MM.1S (cell line): ENCODE results near the gene KCNMA1.

Experiments used
- EZH2 ChIP-seq: fragments of 300-600 bp; sonication (generic); optimal IDR thresholded peaks from 2 replicates; pipeline ENCODE3; 2017; ENCODE audit warnings: low read depth, mild to moderate bottlenecking, antibody characterized with exemption, low read length, mixed read lengths
- EZH2phosphoT487 ChIP-seq: fragments of 300-600 bp; sonication (generic); IDR thresholded peaks from 2 replicates; pipeline ENCODE4 v1.6.1; 2018; ENCODE audit warnings: antibody characterized with exemption, low read length
- TF ChIP-seq, protein P1 (sequence below): fragments of 300-600 bp; sonication (generic); IDR thresholded peaks from 2 replicates; pipeline ENCODE4 v1.5.1; 2016; ENCODE audit warnings: antibody characterized with exemption, low read length, mixed read lengths

DNA sequence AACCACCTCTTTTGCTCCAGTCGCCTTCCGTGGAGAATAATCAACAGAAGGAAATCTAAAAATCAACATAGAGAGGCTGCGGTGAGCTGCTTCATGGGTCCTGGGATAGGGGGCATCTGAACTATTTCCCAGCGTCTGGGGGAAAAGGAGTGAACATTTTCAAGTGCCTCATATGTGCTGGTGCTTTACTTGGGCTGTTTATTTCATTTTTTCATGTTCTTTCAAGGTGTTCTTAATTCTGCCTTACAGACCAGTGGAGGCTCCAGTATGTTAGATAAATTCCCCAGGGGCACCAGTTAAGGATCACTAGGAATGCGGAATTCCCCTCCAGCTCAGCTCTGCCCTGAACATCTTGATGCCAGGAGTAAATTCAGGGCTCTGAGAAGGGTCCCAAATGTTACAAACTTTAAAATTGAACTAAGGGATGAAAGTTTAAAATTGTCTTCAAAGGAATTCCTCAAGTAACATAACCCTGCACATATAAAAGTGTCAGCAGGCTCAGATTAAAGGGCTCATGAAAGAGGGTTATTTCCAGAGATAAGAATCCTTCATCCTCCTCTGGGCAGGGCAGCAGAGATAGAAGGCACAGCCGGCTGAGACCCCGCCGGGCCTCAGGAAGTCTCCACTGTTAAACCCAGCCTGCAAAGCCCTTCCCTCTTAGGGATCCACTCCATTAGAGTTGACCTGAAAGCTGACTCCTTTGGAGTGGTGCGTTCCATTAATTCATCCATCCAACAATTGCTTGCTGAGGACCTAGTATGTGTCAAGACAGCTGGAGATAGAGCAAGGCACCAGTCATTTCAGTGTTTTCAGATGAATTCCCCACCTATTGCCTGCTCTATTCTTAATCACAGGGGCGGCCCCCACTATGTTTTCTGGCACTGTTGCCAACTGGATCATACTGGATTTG, 345.8 kb downstream of the KCNMA1 start:
- TF ChIP-seq, protein P1, sequence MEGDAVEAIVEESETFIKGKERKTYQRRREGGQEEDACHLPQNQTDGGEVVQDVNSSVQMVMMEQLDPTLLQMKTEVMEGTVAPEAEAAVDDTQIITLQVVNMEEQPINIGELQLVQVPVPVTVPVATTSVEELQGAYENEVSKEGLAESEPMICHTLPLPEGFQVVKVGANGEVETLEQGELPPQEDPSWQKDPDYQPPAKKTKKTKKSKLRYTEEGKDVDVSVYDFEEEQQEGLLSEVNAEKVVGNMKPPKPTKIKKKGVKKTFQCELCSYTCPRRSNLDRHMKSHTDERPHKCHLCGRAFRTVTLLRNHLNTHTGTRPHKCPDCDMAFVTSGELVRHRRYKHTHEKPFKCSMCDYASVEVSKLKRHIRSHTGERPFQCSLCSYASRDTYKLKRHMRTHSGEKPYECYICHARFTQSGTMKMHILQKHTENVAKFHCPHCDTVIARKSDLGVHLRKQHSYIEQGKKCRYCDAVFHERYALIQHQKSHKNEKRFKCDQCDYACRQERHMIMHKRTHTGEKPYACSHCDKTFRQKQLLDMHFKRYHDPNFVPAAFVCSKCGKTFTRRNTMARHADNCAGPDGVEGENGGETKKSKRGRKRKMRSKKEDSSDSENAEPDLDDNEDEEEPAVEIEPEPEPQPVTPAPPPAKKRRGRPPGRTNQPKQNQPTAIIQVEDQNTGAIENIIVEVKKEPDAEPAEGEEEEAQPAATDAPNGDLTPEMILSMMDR, result no peak
- no peak for TF ChIP-seq EZH2phosphoT487
- TF ChIP-seq EZH2, result no peak
